CD4-positive, CD25-positive, alpha-beta regulatory T cell (primary cell): Measurements from ENCODE around the gene TFG. TPM values are rescaled to one million over a fixed set of nuclear protein-coding genes. Genes with fewer than 3 reads are reported as not detected.
"Not testable (repeated sequence)": the region's sequence is repeated elsewhere in the genome, so short reads cannot be mapped to it uniquely, and the experiment has no call there.

Source experiments
- ATAC-seq, 2 donors: fragments of 150-1000 bp; cut with Tn5 transposase; one replicate each; pipeline ENCODE4 v1.10.0; 2021; ENCODE audit warnings: low read depth in 2 of 2, moderate number of reproducible peaks in 2 of 2, moderate library complexity in 1 of 2
- DNase-seq, 3 donors: peaks; one replicate each; pipeline versions ENCODE4 v3.0.0 to v3.0.0-alpha.2; 2012 to 2022; ENCODE audit warnings: mixed read lengths in 1 of 3
- H3K27ac ChIP-seq: one replicate; pipeline ENCODE4 v1.7.0; 2013; ENCODE audit warnings: mild to moderate bottlenecking, low read length; ENCODE audit not compliant: insufficient read depth, poor library complexity, severe bottlenecking
- H3K27me3 ChIP-seq: one replicate; pipeline ENCODE4 v1.7.0; 2013; ENCODE audit warnings: low read length; ENCODE audit not compliant: control insufficient read depth, insufficient read depth
- H3K36me3 ChIP-seq: one replicate; pipeline ENCODE4 v1.7.0; 2013; ENCODE audit warnings: mild to moderate bottlenecking, low read length, moderate library complexity; ENCODE audit not compliant: control insufficient read depth, insufficient read depth
- H3K4me1 ChIP-seq: 2 replicates; pipeline ENCODE4 v1.7.0; 2013; ENCODE audit warnings: mild to moderate bottlenecking, low read length; ENCODE audit not compliant: insufficient read depth, control insufficient read depth, poor library complexity, severe bottlenecking
- H3K4me3 ChIP-seq: one replicate; pipeline ENCODE4 v1.7.0; 2013; ENCODE audit warnings: low read depth, mild to moderate bottlenecking, low read length, moderate library complexity
- H3K9me3 ChIP-seq, 2 experiments: 1 replicate in 1 of 2; 2 replicates in 1 of 2; pipeline ENCODE4 v1.7.0; 2013; ENCODE audit warnings: low read length in 2 of 2, mild to moderate bottlenecking in 1 of 2, moderate library complexity in 1 of 2; ENCODE audit not compliant: control insufficient read depth in 2 of 2
- H3K27ac Mint-ChIP-seq, 3 donors: one replicate each; pipeline ENCODE4 v1.8.0; 2020 to 2022; ENCODE audit warnings: mild to moderate bottlenecking in 3 of 3, mixed read lengths in 3 of 3, moderate library complexity in 2 of 3
- H3K27me3 Mint-ChIP-seq: one replicate; pipeline ENCODE4 v1.8.0; 2022; ENCODE audit warnings: mild to moderate bottlenecking, mixed read lengths
- H3K36me3 Mint-ChIP-seq: one replicate; pipeline ENCODE4 v1.8.0; 2020; ENCODE audit warnings: mixed read lengths
- H3K4me1 Mint-ChIP-seq, 4 donors: one replicate each; pipeline ENCODE4 v1.8.0; 2020 to 2022; ENCODE audit warnings: mixed read lengths in 4 of 4, mild to moderate bottlenecking in 1 of 4
- H3K4me3 Mint-ChIP-seq, 4 donors: one replicate each; pipeline ENCODE4 v1.8.0; 2020 to 2022; ENCODE audit warnings: mild to moderate bottlenecking in 4 of 4, mixed read lengths in 4 of 4, moderate library complexity in 3 of 4
- H3K9me3 Mint-ChIP-seq, 7 donors: one replicate each; pipeline ENCODE4 v1.8.0; 2020 to 2022; ENCODE audit warnings: mixed read lengths in 7 of 7, mild to moderate bottlenecking in 3 of 7, moderate library complexity in 2 of 7
- polyA plus RNA-seq, 4 donors: library from polyadenylated mRNA; unstranded; fragments of 300-500 nt; fragmentation: Illumina TruSeq; gene quantifications; one replicate each; pipeline ENCODE4 v1.2.3, GENCODE V29; 2021
- total RNA-seq: library from RNA; stranded (reverse); gene quantifications from one replicate; pipeline ENCODE4 v1.2.3, GENCODE V29; 2022

The TFG gene
- 56.3 TPM for total RNA-seq
- polyA plus RNA-seq = 10 to 100 TPM; 46.9 to 47.1 (median 47.0) TPM

DNA sequence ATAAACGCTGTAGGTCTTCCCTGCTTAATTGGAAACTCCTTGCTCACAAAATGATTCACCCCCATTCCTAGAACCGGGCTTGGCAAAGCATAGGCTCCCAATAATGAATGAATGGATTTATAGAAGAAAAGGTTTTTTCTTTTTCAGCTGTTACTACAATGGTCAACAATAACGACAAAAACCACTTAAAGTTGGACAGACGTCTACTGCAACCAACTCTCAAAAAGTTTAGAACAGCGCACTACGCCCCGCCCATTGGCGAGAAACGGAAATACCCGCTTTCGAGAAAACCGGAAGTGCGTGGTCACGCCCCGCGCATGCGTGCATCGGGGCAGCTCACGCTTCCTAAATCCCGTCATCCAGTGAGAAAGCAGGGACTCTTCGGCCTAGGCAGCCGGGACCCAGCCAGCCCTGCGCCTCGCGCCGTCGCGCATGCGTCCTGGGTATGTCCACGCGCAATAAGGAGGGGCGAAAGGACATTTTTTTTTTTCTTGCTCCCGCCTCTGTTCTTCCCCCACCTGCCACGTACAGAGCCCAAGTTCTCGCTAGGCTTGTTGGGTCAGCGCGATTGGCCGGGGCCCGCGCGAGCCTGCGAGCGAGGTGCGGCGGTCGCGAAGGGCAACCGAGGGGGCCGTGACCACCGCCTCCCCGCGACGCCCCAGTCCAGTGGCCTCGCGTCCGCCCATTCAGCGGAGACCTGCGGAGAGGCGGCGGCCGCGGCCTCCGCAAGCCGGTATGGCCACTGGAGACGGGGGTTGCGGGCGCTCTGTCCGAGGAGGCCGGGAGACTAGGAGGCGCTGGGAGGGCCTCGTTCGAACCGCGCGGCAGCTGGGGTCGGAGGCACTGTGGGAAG, at the start of gene TFG:
Gene TFG, plus strand, starts transcription at position 506 of the 853 bp plus-strand sequence. CDS start 4,192 bp downstream, outside the sequence.
- no peaks in the 10 kb centered on the region for H3K9me3 ChIP-seq
- Mint-ChIP-seq H3K36me3 (peaks cover 12% of the 10 kb centered on the region), H3K4me1 (peaks cover 31 to 55% (median 43%) of the 10 kb centered on the region in 4 donors), H3K27me3 (peaks cover 23% of the 10 kb centered on the region), H3K9me3 (peaks cover 0 to 5% (median 0%) of the 10 kb centered on the region in 7 donors), H3K4me3 (peak within 1 kb of the TSS; percentile 93 to 99 (median 96)), H3K27ac (peak within 1 kb of the TSS; percentile 96 to 98 (median 98))
- DNase-seq (peak; percentile 95 to 98 (median 96)), ATAC-seq (peak; percentile 91)
- peak within 1 kb of the TSS; percentile 93 for H3K4me3 ChIP-seq
- peak within 1 kb of the TSS; percentile 95 for H3K27ac ChIP-seq
- H3K4me1 ChIP-seq = peaks cover 30% of the 10 kb centered on the region
- no peaks in the 10 kb centered on the region for H3K27me3 ChIP-seq
- H3K36me3 ChIP-seq = peaks cover 6% of the 10 kb centered on the region

DNA sequence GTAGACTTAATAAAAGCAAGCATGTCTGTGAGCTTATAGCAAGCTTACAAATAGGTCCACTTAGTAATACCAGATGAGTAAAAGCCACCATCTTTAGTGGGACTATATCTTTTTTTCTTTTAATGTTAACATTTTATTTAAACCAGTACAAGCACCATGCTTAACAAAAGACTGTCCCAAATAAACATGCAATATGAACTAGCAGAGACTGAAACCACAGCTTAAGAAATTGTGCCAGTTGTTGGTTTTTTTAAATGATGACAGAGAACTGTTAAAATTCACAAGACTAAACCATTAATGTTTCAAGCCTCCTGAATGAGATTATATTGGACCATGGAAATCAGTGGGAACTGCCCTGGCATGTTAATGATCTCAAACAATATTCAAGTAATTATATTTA, 48.0 kb upstream of the TFG start:
- H3K27ac Mint-ChIP-seq, H3K4me3 Mint-ChIP-seq, H3K4me3 ChIP-seq: not testable (repeated sequence)

DNA sequence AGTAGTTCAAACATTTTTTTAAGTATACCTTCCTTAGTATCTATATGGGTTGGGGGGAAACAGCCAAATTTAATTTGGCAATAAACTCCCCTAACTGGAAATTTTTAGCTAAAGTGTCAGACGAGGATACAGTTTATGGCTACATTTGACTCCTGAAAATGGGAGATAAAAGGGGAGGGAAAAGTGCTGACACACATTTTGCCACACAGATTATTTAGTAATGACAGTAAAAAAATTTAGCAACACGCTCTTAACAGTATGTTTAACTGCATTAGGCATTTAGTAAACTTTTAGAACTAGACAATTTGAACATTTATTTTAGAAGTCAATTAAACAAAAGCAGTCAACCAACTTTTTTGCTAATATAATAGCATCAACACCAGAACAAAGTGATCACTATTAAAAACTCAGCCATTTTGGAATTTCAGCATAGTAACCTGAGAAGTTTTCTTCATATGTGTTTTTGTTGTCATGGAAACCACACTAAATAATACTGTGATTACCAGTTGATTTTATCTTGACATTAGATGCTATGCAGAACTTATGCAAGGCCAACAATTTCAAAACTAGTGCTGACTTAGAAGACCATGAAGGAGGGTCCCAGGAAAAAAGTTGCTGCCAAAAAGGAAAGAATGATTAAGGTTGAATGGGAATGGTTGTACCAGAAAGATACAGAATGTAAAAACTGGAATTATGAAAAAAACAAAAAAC, 47.0 kb upstream of the TFG start:
- ATAC-seq (no peak), DNase-seq (no peak)
- no peak overlapping the region for H3K27ac ChIP-seq
- no peak overlapping the region for H3K4me3 ChIP-seq
- Mint-ChIP-seq H3K36me3 (no peaks in the 10 kb centered on the region), H3K4me1 (peaks cover 0 to 14% (median 10%) of the 10 kb centered on the region in 4 donors), H3K9me3 (peaks cover 0 to 2% (median 0%) of the 10 kb centered on the region in 7 donors), H3K27ac (no peak overlapping the region), H3K27me3 (peaks cover 15% of the 10 kb centered on the region), H3K4me3 (no peak overlapping the region)
- no peaks in the 10 kb centered on the region for H3K9me3 ChIP-seq
- H3K27me3 ChIP-seq = peaks cover 2% of the 10 kb centered on the region
- H3K4me1 ChIP-seq = no peaks in the 10 kb centered on the region
- no peaks in the 10 kb centered on the region for H3K36me3 ChIP-seq

More for the DNA sequence above, 48.0 kb upstream of the TFG start:
- H3K9me3 ChIP-seq, H3K9me3 Mint-ChIP-seq, ATAC-seq, H3K36me3 Mint-ChIP-seq, H3K27ac ChIP-seq, H3K36me3 ChIP-seq, H3K4me1 ChIP-seq, H3K27me3 ChIP-seq, DNase-seq: not testable (repeated sequence)
- Mint-ChIP-seq H3K4me1 (peaks cover 0 to 14% (median 10%) of the 10 kb centered on the region in 4 donors), H3K27me3 (peaks cover 19% of the 10 kb centered on the region)

DNA sequence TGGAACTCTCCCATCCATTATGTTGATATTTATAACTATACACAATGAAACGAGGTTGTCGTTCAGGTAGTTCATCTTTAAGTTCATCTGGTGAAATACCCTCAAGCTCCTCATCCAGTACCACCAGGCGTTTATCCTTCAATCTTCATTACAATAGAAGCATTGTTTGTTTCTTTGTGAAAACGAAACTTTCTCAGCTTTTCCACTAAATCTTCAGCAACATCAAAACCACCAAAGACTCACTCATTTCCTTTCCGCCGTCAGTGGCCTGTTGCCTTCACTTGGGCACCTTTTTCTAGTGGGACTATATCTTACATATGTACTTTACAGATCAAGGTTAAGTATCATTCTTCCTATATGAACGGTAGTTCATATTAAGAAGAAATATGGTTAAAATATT, 44.1 kb upstream of the TFG start:
- H3K4me3 ChIP-seq = no peak overlapping the region
- Mint-ChIP-seq H3K4me1 (peaks cover 0 to 14% (median 10%) of the 10 kb centered on the region in 4 donors), H3K36me3 (no peaks in the 10 kb centered on the region), H3K9me3 (peaks cover 0 to 9% (median 5%) of the 10 kb centered on the region in 7 donors), H3K27me3 (peaks cover 15% of the 10 kb centered on the region), H3K4me3 (peak overlapping the region in 2 of 4 donors; percentile 9 to 35), H3K27ac (peak overlapping the region in 1 of 3 donors; percentile 52)
- H3K27me3 ChIP-seq = peaks cover 2% of the 10 kb centered on the region
- ATAC-seq (peak in 1 of 2 donors; percentile 34), DNase-seq (peak in 1 of 3 donors; percentile 45)
- no peaks in the 10 kb centered on the region for H3K4me1 ChIP-seq
- no peaks in the 10 kb centered on the region for H3K9me3 ChIP-seq
- H3K27ac ChIP-seq = no peak overlapping the region
- no peaks in the 10 kb centered on the region for H3K36me3 ChIP-seq

DNA sequence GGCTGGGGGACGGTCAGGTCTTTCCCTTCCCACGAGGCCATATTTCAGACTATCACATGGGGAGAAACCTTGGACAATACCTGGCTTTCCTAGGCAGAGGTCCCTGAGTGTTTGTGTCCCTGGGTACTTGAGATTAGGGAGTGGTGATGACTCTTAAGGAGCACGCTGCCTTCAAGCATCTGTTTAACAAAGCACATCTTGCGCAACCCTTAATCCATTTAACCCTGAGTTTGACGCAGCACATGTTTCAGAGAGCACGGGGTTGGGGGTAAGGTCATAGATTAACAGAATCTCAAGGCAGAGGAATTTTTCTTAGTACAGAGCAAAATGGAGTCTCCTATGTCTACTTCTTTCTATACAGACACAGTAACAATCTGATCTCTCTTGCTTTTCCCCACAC, 42.6 kb upstream of the TFG start:
- not testable (repeated sequence) for H3K4me3 Mint-ChIP-seq, H3K36me3 Mint-ChIP-seq, H3K4me1 ChIP-seq, DNase-seq, H3K27me3 Mint-ChIP-seq, H3K27ac Mint-ChIP-seq, H3K9me3 ChIP-seq, H3K36me3 ChIP-seq, H3K4me3 ChIP-seq, ATAC-seq, H3K27ac ChIP-seq, H3K27me3 ChIP-seq
- Mint-ChIP-seq H3K9me3 (peaks cover 2 to 18% (median 11%) of the 10 kb centered on the region in 7 donors), H3K4me1 (peaks cover 0 to 14% (median 10%) of the 10 kb centered on the region in 4 donors)

GRCh38 chr3:100667316-100667715, 42.0 kb upstream of the TFG start:
- not testable (repeated sequence) for H3K4me3 Mint-ChIP-seq, H3K36me3 Mint-ChIP-seq, H3K27ac Mint-ChIP-seq, H3K4me3 ChIP-seq, H3K4me1 ChIP-seq, H3K36me3 ChIP-seq, H3K9me3 ChIP-seq, H3K27me3 ChIP-seq, ATAC-seq, H3K27ac ChIP-seq, H3K27me3 Mint-ChIP-seq, DNase-seq
- Mint-ChIP-seq H3K9me3 (peaks cover 2 to 18% (median 10%) of the 10 kb centered on the region in 7 donors), H3K4me1 (peaks cover 0 to 14% (median 10%) of the 10 kb centered on the region in 4 donors)

DNA sequence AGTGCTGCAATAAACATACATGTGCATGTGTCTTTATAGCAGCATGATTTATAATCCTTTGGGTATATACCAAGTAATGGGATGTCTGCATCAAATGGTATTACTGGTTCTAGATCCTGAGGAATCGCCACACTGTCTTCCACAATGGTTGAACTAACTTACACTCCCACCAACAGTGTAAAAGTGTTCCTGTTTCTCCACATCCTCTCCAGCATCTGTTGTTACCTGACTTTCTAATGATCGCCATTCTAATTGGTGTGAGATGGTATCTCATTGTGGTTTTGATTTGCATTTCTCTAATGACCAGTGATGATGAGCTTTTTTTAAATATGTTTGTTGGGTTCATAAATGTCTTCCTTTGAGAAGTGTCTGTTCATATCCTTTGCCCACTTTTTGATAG, 38.3 kb upstream of the TFG start:
- not testable (repeated sequence) for H3K27ac ChIP-seq, ATAC-seq, H3K4me1 Mint-ChIP-seq, H3K36me3 Mint-ChIP-seq, H3K4me1 ChIP-seq, DNase-seq, H3K36me3 ChIP-seq, H3K27ac Mint-ChIP-seq, H3K4me3 ChIP-seq, H3K27me3 Mint-ChIP-seq, H3K27me3 ChIP-seq, H3K9me3 ChIP-seq, H3K4me3 Mint-ChIP-seq
- peaks cover 2 to 18% (median 10%) of the 10 kb centered on the region in 7 donors for H3K9me3 Mint-ChIP-seq
